Neuronal stem cell (in vitro differentiated cells): Measurements from ENCODE around the gene ALKBH5.

ENCODE experiments used
- DNase-seq: peaks from one replicate; pipeline ENCODE4 v3.0.0-alpha.2; 2013; ENCODE audit warnings: low spot score
- H2AFZ ChIP-seq: one replicate; pipeline ENCODE4 v1.6.1; 2013; ENCODE audit warnings: mild to moderate bottlenecking, low read length, inconsistent platforms
- H2AK5ac ChIP-seq: 2 replicates; pipeline ENCODE4 v1.6.1; 2013; ENCODE audit warnings: low read depth, mild to moderate bottlenecking, inconsistent platforms, low read length, moderate library complexity, mixed read lengths
- H2BK120ac ChIP-seq: 2 replicates; pipeline ENCODE4 v1.6.1; 2013; ENCODE audit warnings: low read depth, mild to moderate bottlenecking, inconsistent platforms, low read length, moderate library complexity, mixed read lengths
- H2BK12ac ChIP-seq: one replicate; pipeline ENCODE4 v1.6.1; 2013; ENCODE audit warnings: low read length, inconsistent platforms
- H2BK15ac ChIP-seq: 2 replicates; pipeline ENCODE4 v1.6.1; 2013; ENCODE audit warnings: mild to moderate bottlenecking, low read length, inconsistent platforms, mixed read lengths
- H2BK5ac ChIP-seq: one replicate; pipeline ENCODE4 v1.6.1; 2013; ENCODE audit warnings: inconsistent platforms, mild to moderate bottlenecking, low read length, moderate library complexity
- H3K14ac ChIP-seq: one replicate; pipeline ENCODE4 v1.6.1; 2013; ENCODE audit warnings: low read length, inconsistent platforms
- H3K18ac ChIP-seq: 2 replicates; pipeline ENCODE4 v1.6.1; 2013; ENCODE audit warnings: low read length, inconsistent platforms
- H3K23ac ChIP-seq: 2 replicates; pipeline ENCODE4 v1.6.1; 2013; ENCODE audit warnings: low read depth, mild to moderate bottlenecking, mixed read lengths, low read length, inconsistent platforms; ENCODE audit not compliant: poor library complexity
- H3K27ac ChIP-seq: replicated peaks from 3 replicates; pipeline ENCODE4 v1.5.1; 2013; ENCODE audit warnings: low read length, inconsistent platforms
- H3K27me3 ChIP-seq, 3 experiments: 2 replicates each; pipeline ENCODE4 v1.6.1; 2013; ENCODE audit warnings: low read length in 3 of 3, mild to moderate bottlenecking in 2 of 3, inconsistent platforms in 1 of 3, low read depth in 1 of 3, mixed read lengths in 1 of 3, moderate library complexity in 1 of 3; ENCODE audit not compliant: control insufficient read depth in 3 of 3, insufficient read depth in 3 of 3
- H3K36me3 ChIP-seq, 2 donors: replicated peaks in 1 of 2; 2 replicates each; pipeline ENCODE4 v1.6.1; 2013; ENCODE audit warnings: low read length in 2 of 2; ENCODE audit not compliant: control insufficient read depth in 2 of 2, insufficient read depth in 2 of 2
- H3K4ac ChIP-seq: 2 replicates; pipeline ENCODE4 v1.6.1; 2013; ENCODE audit warnings: inconsistent platforms, mild to moderate bottlenecking, low read length, moderate library complexity
- H3K4me1 ChIP-seq, 2 donors: 1 replicate in 1 of 2; 2 replicates in 1 of 2; pipeline ENCODE4 v1.6.1; 2013; ENCODE audit warnings: low read length in 2 of 2, low read depth in 1 of 2; ENCODE audit not compliant: control insufficient read depth in 2 of 2, insufficient read depth in 1 of 2
- H3K4me2 ChIP-seq: one replicate; pipeline ENCODE4 v1.6.1; 2013; ENCODE audit warnings: mild to moderate bottlenecking, low read length, inconsistent platforms; ENCODE audit not compliant: insufficient read depth, poor library complexity, severe bottlenecking
- H3K4me3 ChIP-seq, 2 donors: 2 replicates each; pipeline ENCODE4 v1.5.1; 2013; ENCODE audit warnings: low read length in 2 of 2, mild to moderate bottlenecking in 2 of 2, inconsistent platforms in 1 of 2, moderate library complexity in 1 of 2
- H3K79me1 ChIP-seq: one replicate; pipeline ENCODE4 v1.6.1; 2013; ENCODE audit warnings: low read depth, mild to moderate bottlenecking, inconsistent platforms, low read length, moderate library complexity
- H3K9ac ChIP-seq: one replicate; pipeline ENCODE4 v1.6.1; 2013; ENCODE audit warnings: mild to moderate bottlenecking, low read depth, low read length, inconsistent platforms; ENCODE audit not compliant: poor library complexity
- H3K9me3 ChIP-seq, 2 donors: replicated peaks in 1 of 2; 2 replicates each; pipeline versions ENCODE3 to v1.6.1; 2013; ENCODE audit warnings: low read length in 2 of 2, mild to moderate bottlenecking in 2 of 2, inconsistent platforms in 1 of 2, low read depth in 1 of 2, mixed read lengths in 1 of 2, moderate library complexity in 1 of 2; ENCODE audit not compliant: control insufficient read depth in 2 of 2, insufficient read depth in 1 of 2
- H4K8ac ChIP-seq: one replicate; pipeline ENCODE4 v1.6.1; 2013; ENCODE audit warnings: low read depth, mild to moderate bottlenecking, inconsistent platforms, low read length, moderate library complexity
- H4K91ac ChIP-seq: one replicate; pipeline ENCODE4 v1.6.1; 2013; ENCODE audit warnings: low read length, low read depth, mild to moderate bottlenecking, inconsistent platforms; ENCODE audit not compliant: poor library complexity
- WGBS, 2 donors: extraction: QIAGEN DNeasy Blood & Tissue Kit; methylation state at CpG; one replicate each; pipeline ENCODE4 v1.1.7; 2013; ENCODE audit warnings: missing lambda C conversion rate in 2 of 2, mixed read lengths in 1 of 2; ENCODE audit not compliant: insufficient read length in 2 of 2, insufficient replicate concordance in 1 of 2; ENCODE audit errors: extremely low coverage in 2 of 2; 5-methylcytosine and 5-hydroxymethylcytosine counted together

Gene ALKBH5

DNA sequence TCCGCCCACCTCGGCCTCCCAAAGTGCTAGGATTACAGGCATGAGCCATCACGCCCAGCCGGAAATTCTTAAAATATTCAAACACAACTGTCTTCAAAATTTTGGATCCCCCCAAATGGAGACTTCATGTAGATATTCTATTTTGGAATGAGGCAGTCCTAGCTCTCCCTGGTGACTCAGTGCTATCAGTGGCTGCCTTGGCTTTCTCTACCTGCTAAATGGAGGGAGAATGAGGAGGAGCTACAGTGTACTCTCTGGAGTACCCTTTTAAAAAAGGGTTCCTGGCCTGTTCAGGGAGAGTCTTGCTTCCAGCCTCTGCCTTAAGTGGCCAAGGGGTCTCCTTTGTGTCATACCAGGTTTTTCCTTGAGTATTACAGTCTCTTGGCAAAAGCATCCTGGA lies 10.8 kb downstream of the ALKBH5 start:
- H3K14ac ChIP-seq: no peak overlapping the region
- H3K9me3 ChIP-seq: peaks cover 0 to 2% of the 10 kb centered on the region in 2 donors
- H2AK5ac ChIP-seq: no peak overlapping the region
- H3K4ac ChIP-seq: no peak overlapping the region
- no peaks in the 10 kb centered on the region for H3K4me1 ChIP-seq
- H3K4me2 ChIP-seq: no peak overlapping the region
- H3K27ac ChIP-seq: no peak overlapping the region
- no peak overlapping the region for H4K8ac ChIP-seq
- no peak overlapping the region for H3K23ac ChIP-seq
- no peak overlapping the region for H2BK120ac ChIP-seq
- no peaks in the 10 kb centered on the region for H3K27me3 ChIP-seq
- peaks cover 10% of the 10 kb centered on the region for H3K79me1 ChIP-seq
- H2BK15ac ChIP-seq: no peak overlapping the region
- no peak overlapping the region for H3K18ac ChIP-seq
- H3K4me3 ChIP-seq: no peak overlapping the region
- no peak for DNase-seq
- H2AFZ ChIP-seq: no peak overlapping the region
- peaks cover 41 to 91% of the 10 kb centered on the region in 2 donors for H3K36me3 ChIP-seq
- no peak overlapping the region for H4K91ac ChIP-seq
- WGBS, 2 donors: no CpG with 5 or more reads among the region's 4 CpGs
- no peak overlapping the region for H3K9ac ChIP-seq
- no peak overlapping the region for H2BK12ac ChIP-seq
- no peak overlapping the region for H2BK5ac ChIP-seq

GRCh38 chr17:18194804-18195203 lies 11.2 kb downstream of the ALKBH5 start:
- H3K36me3 ChIP-seq: peaks cover 42 to 91% of the 10 kb centered on the region in 2 donors
- H3K27me3 ChIP-seq: no peaks in the 10 kb centered on the region
- no peak overlapping the region for H2BK12ac ChIP-seq
- H3K27ac ChIP-seq: no peak overlapping the region
- no peak overlapping the region for H2BK120ac ChIP-seq
- H2BK15ac ChIP-seq: no peak overlapping the region
- no peak overlapping the region for H3K14ac ChIP-seq
- H2BK5ac ChIP-seq: no peak overlapping the region
- WGBS, 2 donors: no CpG with 5 or more reads among the region's 4 CpGs
- no peak overlapping the region for H2AK5ac ChIP-seq
- no peak overlapping the region for H3K4me2 ChIP-seq
- H4K8ac ChIP-seq: no peak overlapping the region
- H3K9me3 ChIP-seq: peaks cover 0 to 2% of the 10 kb centered on the region in 2 donors
- H3K18ac ChIP-seq: no peak overlapping the region
- no peak overlapping the region for H3K9ac ChIP-seq
- no peak overlapping the region for H3K4me3 ChIP-seq
- no peak overlapping the region for H3K23ac ChIP-seq
- H3K4ac ChIP-seq: no peak overlapping the region
- no peak overlapping the region for H4K91ac ChIP-seq
- no peak for DNase-seq
- H2AFZ ChIP-seq: no peak overlapping the region
- peaks cover 10% of the 10 kb centered on the region for H3K79me1 ChIP-seq
- no peaks in the 10 kb centered on the region for H3K4me1 ChIP-seq

DNA sequence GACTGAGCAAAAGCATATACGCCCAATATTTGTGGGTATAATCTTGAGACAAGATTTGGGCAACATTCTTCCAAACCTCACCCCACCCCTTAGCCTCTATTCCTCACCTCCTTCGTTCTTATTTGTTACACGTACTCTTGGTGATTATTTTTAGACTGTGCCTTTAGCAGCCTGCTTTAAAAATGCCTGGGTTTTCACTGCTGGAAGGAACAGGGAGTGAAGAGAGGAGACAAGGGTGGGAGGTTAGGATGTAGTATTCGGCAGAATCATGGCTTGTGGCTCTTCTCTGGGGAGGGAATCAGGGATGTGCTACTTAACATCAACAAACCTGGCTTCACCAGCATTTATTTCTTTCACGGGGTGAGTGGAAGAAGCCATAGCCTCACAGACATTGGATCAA lies 11.6 kb downstream of the ALKBH5 start:
- no peak overlapping the region for H3K4me3 ChIP-seq
- no peak overlapping the region for H2BK12ac ChIP-seq
- H3K9ac ChIP-seq: no peak overlapping the region
- H2BK5ac ChIP-seq: no peak overlapping the region
- no peaks in the 10 kb centered on the region for H3K4me1 ChIP-seq
- H4K8ac ChIP-seq: no peak overlapping the region
- DNase-seq: no peak
- no peak overlapping the region for H3K4me2 ChIP-seq
- no peak overlapping the region for H3K4ac ChIP-seq
- no peaks in the 10 kb centered on the region for H3K27me3 ChIP-seq
- peaks cover 42 to 90% of the 10 kb centered on the region in 2 donors for H3K36me3 ChIP-seq
- peaks cover 10% of the 10 kb centered on the region for H3K79me1 ChIP-seq
- no peak overlapping the region for H2BK15ac ChIP-seq
- no CpG with 5 or more reads among the region's 5 CpGs for WGBS, 2 donors
- no peak overlapping the region for H2BK120ac ChIP-seq
- no peak overlapping the region for H2AK5ac ChIP-seq
- H3K14ac ChIP-seq: no peak overlapping the region
- H3K27ac ChIP-seq: no peak overlapping the region
- H2AFZ ChIP-seq: no peak overlapping the region
- H3K9me3 ChIP-seq: peaks cover 0 to 2% of the 10 kb centered on the region in 2 donors
- no peak overlapping the region for H4K91ac ChIP-seq
- no peak overlapping the region for H3K23ac ChIP-seq
- H3K18ac ChIP-seq: no peak overlapping the region

- no peak overlapping the region for H3K4me3 ChIP-seq
- no peak overlapping the region for H2BK120ac ChIP-seq
- no peak overlapping the region for H3K4ac ChIP-seq
- H3K4me2 ChIP-seq: no peak overlapping the region
- H3K14ac ChIP-seq: no peak overlapping the region
- H3K18ac ChIP-seq: no peak overlapping the region
- H2BK15ac ChIP-seq: no peak overlapping the region
- H3K9ac ChIP-seq: no peak overlapping the region
- H2AFZ ChIP-seq: no peak overlapping the region
- H3K79me1 ChIP-seq: peaks cover 10% of the 10 kb centered on the region
- H3K36me3 ChIP-seq: peaks cover 38 to 90% of the 10 kb centered on the region in 2 donors
- H3K27me3 ChIP-seq: no peaks in the 10 kb centered on the region
- H2BK5ac ChIP-seq: no peak overlapping the region
- WGBS, 2 donors: no CpG with 5 or more reads among the region's 3 CpGs
- no peak overlapping the region for H3K27ac ChIP-seq
- no peak overlapping the region for H2BK12ac ChIP-seq
- no peak overlapping the region for H4K91ac ChIP-seq
- H3K23ac ChIP-seq: no peak overlapping the region
- no peaks in the 10 kb centered on the region for H3K9me3 ChIP-seq
- no peak overlapping the region for H2AK5ac ChIP-seq
- no peaks in the 10 kb centered on the region for H3K4me1 ChIP-seq
- H4K8ac ChIP-seq: no peak overlapping the region
- DNase-seq: no peak
Observed at GRCh38 chr17:18197535-18198194, 14.0 kb downstream of the ALKBH5 start.
